Liver (tissue), 9 donors: ENCODE data around the gene IL3. TPM values are rescaled to one million over a fixed set of nuclear protein-coding genes. Genes with fewer than 3 reads are reported as not detected.
A peak's percentile ranks its signal among the peaks of the same experiment; 100 is the strongest.

Experiments used
- DNase-seq: peaks from one replicate; pipeline ENCODE4 v3.0.0-alpha.2; 2017; ENCODE audit warnings: low spot score
- H3K27ac ChIP-seq, 2 donors: one replicate each; pipeline ENCODE4 v1.7.0; 2013; ENCODE audit warnings: inconsistent platforms in 2 of 2, low read length in 2 of 2, control low read depth in 1 of 2, low read depth in 1 of 2, mild to moderate bottlenecking in 1 of 2
- H3K27me3 ChIP-seq, 4 donors: one replicate each; pipeline versions ENCODE4 v1.6.1 to v1.7.0; 2013; ENCODE audit warnings: low read length in 3 of 4, inconsistent platforms in 1 of 4, mild to moderate bottlenecking in 1 of 4, moderate library complexity in 1 of 4; ENCODE audit not compliant: control insufficient read depth in 4 of 4, insufficient read depth in 4 of 4
- H3K36me3 ChIP-seq, 4 donors: one replicate each; pipeline versions ENCODE4 v1.6.1 to v1.7.0; 2013; ENCODE audit warnings: low read length in 3 of 4, mild to moderate bottlenecking in 3 of 4, low read depth in 1 of 4, moderate library complexity in 1 of 4; ENCODE audit not compliant: control insufficient read depth in 4 of 4, insufficient read depth in 3 of 4
- H3K4me1 ChIP-seq, 4 donors: one replicate each; pipeline versions ENCODE4 v1.6.1 to v1.7.0; 2013; ENCODE audit warnings: low read length in 3 of 4, mild to moderate bottlenecking in 3 of 4, moderate library complexity in 1 of 4; ENCODE audit not compliant: control insufficient read depth in 4 of 4, insufficient read depth in 4 of 4
- H3K4me3 ChIP-seq, 3 donors: one replicate each; pipeline versions ENCODE4 v1.6.1 to v1.7.0; 2013; ENCODE audit warnings: low read length in 3 of 3, control low read depth in 1 of 3, low read depth in 1 of 3, mild to moderate bottlenecking in 1 of 3
- H3K9ac ChIP-seq, 2 donors: one replicate each; pipeline ENCODE4 v1.7.0; 2013; ENCODE audit warnings: low read length in 2 of 2, mild to moderate bottlenecking in 2 of 2, moderate library complexity in 2 of 2, control low read depth in 1 of 2, low read depth in 1 of 2
- H3K9me3 ChIP-seq, 4 donors: one replicate each; pipeline versions ENCODE4 v1.6.1 to v1.7.0; 2013; ENCODE audit warnings: low read length in 3 of 4; ENCODE audit not compliant: control insufficient read depth in 4 of 4
- EGR1 ChIP-seq, 2 donors: IDR thresholded peaks; 2 replicates each; pipeline ENCODE4 v1.6.1; 2016 to 2018; ENCODE audit warnings: antibody characterized with exemption in 2 of 2, low read depth in 2 of 2
- FOXA1 ChIP-seq: IDR thresholded peaks from 2 replicates; pipeline ENCODE4 v1.6.1; 2016; ENCODE audit warnings: antibody characterized with exemption
- FOXA2 ChIP-seq: IDR thresholded peaks from 2 replicates; pipeline ENCODE4 v1.6.1; 2016; ENCODE audit warnings: antibody characterized with exemption
- GABPA ChIP-seq, 2 donors: IDR thresholded peaks in 1 of 2; conservative IDR thresholded peaks in 1 of 2; 2 replicates each; pipeline ENCODE4 v1.6.1; 2016; ENCODE audit warnings: antibody characterized with exemption in 2 of 2, mild to moderate bottlenecking in 1 of 2, moderate library complexity in 1 of 2
- HNF4A ChIP-seq, 2 donors: conservative IDR thresholded peaks; 2 replicates each; pipeline ENCODE4 v1.6.1; 2016; ENCODE audit warnings: antibody characterized with exemption in 2 of 2, mild to moderate bottlenecking in 2 of 2
- HNF4G ChIP-seq: IDR thresholded peaks from 2 replicates; pipeline ENCODE4 v1.6.1; 2016; ENCODE audit warnings: antibody characterized with exemption
- JUND ChIP-seq, 2 donors: IDR thresholded peaks; 2 replicates each; pipeline ENCODE4 v1.6.1; 2016; ENCODE audit warnings: antibody characterized with exemption in 2 of 2
- NR2F2 ChIP-seq: IDR thresholded peaks from 2 replicates; pipeline ENCODE4 v1.6.1; 2016; ENCODE audit warnings: antibody characterized with exemption
- RAD21 ChIP-seq, 2 donors: IDR thresholded peaks; 2 replicates each; pipeline ENCODE4 v1.6.1; 2016; ENCODE audit warnings: antibody characterized with exemption in 2 of 2, mild to moderate bottlenecking in 2 of 2
- RXRA ChIP-seq, 2 donors: IDR thresholded peaks; 2 replicates each; pipeline ENCODE4 v1.6.1; 2017 to 2018; ENCODE audit warnings: antibody characterized with exemption in 2 of 2, mild to moderate bottlenecking in 1 of 2
- SP1 ChIP-seq: IDR thresholded peaks from 2 replicates; pipeline ENCODE4 v1.6.1; 2018; ENCODE audit warnings: antibody characterized with exemption, mild to moderate bottlenecking
- TAF1 ChIP-seq: conservative IDR thresholded peaks from 2 replicates; pipeline ENCODE4 v1.6.1; 2016; ENCODE audit warnings: antibody characterized with exemption, mild to moderate bottlenecking
- YY1 ChIP-seq: IDR thresholded peaks from 2 replicates; pipeline ENCODE4 v1.6.1; 2016; ENCODE audit warnings: antibody characterized with exemption, mild to moderate bottlenecking
- WGBS: extraction: QIAGEN DNeasy Blood & Tissue Kit; methylation state at CpG from one replicate; pipeline ENCODE4 v1.1.7; 2013; 5-methylcytosine and 5-hydroxymethylcytosine counted together
- polyA plus RNA-seq, 2 donors: library from polyadenylated mRNA; stranded (reverse) in 1 of 2; unstranded in 1 of 2; fragments of 200-250 nt in 1 of 2; fragments of >200 nt in 1 of 2; fragmentation: Nextera tagmentation in 1 of 2; extraction: Ambion mirVana in 1 of 2; gene quantifications; one replicate each; pipeline versions ENCODE4 v1.2.1 to v1.2.3, GENCODE V29; 2013 to 2015
- total RNA-seq, 2 donors: library from RNA; depleted of rRNA; stranded (reverse); fragments of >200 nt; gene quantifications; one replicate each; pipeline ENCODE4 v1.2.3, GENCODE V29; 2014
- TF ChIP-seq, protein P1 (sequence below): IDR thresholded peaks from 2 replicates; pipeline ENCODE4 v1.6.1; 2016; ENCODE audit warnings: antibody characterized with exemption
- TF ChIP-seq, protein P2 (sequence below): fragments of 150-350 bp; IDR thresholded peaks from 2 replicates; pipeline ENCODE4 v1.5.1; 2017; ENCODE audit warnings: improper control_type of control experiment, low read depth, low read length; ENCODE audit not compliant: missing input control
- TF ChIP-seq, protein P3 (sequence below): IDR thresholded peaks from 2 replicates; pipeline ENCODE4 v1.6.1; 2016; ENCODE audit warnings: antibody characterized with exemption
- TF ChIP-seq, protein P4 (sequence below): IDR thresholded peaks from 2 replicates; pipeline ENCODE4 v1.6.1; 2016; ENCODE audit warnings: antibody characterized with exemption, mild to moderate bottlenecking
- TF ChIP-seq, protein P5 (sequence below): IDR thresholded peaks from 2 replicates; pipeline ENCODE4 v1.6.1; 2016; ENCODE audit warnings: antibody characterized with exemption
- donor health status: healthy.
- donor health status: healthy.
- donor health status: healthy.
- donor health status: healthy.
- donor health status: healthy.

Gene IL3
- total and polyA plus RNA-seq, 4 donors: not detected

DNA sequence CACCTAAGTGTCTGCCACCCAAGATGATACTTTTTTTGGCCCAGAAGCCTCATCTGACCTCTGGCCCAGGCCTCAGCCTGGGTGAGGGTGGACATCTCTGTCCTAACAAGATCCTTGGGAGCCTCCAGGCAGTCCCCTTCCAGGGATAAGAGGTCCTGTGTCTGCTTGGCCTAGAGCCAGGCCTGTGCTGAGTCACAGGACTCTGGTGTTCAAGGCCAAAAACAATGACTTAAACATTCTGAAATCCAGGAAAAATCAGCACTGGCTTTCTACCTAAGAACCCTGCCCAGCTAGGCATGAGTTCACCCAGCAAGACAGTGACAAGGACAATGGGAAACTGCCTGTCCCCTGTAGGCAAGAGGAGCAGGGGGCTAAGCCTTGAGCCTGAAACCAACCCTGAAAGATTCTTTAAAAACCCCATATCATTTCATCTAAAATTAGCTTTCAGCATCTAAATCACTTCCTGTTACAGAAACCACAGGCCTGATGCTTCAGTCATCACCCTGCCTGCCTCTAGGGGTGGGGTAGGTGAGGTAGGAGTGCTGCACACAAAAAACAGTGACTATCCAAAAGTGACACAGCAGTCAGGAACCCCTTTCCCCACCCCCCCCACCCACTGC lies 43.0 kb downstream of the IL3 start:
- TF ChIP-seq NR2F2: no peak
- Histone ChIP-seq H3K4me3 (no peak overlapping the region), H3K9ac (no peak overlapping the region), H3K27ac (peak overlapping the region; percentile 23 to 51), H3K36me3 (no peaks in the 10 kb centered on the region), H3K4me1 (peaks cover 0 to 6% (median 0%) of the 10 kb centered on the region in 4 donors), H3K9me3 (no peaks in the 10 kb centered on the region), H3K27me3 (no peaks in the 10 kb centered on the region)
- DNase-seq: no peak

DNA sequence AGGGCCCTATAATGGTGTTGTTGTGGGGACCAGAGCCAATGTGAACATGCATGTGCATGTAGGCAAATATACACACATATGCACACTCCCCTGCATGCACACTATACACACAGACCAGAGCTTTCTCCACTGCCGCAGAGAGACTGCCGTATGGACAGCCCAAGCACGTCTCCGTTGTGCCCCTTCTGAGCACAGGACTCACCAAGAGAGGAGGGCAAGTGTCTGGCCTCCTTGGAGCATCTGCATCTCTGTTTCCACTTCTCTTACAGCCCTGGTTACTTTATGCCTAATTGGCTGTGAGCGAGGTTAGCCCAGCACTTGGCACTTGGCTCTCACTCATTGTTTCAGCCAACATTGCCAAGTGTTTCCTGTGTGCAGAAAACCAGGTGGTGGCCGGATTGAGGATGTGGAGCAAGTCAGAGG lies 43.5 kb downstream of the IL3 start:
- no peak overlapping the region for H3K27ac ChIP-seq
- no peak for DNase-seq
- no peak overlapping the region for H3K4me3 ChIP-seq

DNA sequence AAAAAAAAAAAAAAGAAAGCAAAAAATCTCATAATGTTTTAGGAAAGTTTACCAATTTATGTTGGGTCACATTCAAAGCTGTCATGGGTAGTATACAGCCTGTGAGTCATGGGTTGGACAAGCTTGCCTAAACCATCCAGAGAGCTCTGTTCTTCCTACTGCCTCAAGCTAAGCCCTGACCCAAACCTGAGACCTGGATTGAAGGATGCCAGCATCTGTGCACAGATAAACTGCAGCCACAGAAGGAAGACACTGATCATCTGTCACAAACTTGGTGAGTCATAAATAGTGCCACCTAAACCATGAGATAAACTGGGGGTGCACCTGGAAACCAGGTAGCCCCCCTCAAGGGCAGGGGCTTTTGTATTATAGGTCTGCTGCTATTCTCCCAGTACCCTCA lies 44.1 kb downstream of the IL3 start:
- TF ChIP-seq HNF4A (conservative IDR thresholded peaks at IDR 0.05) (no peak), JUND (IDR thresholded peaks at IDR 0.05) (no peak), RXRA (IDR thresholded peaks at IDR 0.05) (no peak), YY1 (no peak), EGR1 (IDR thresholded peaks at IDR 0.05; ENCODE audit: low read depth in 2 of 2) (no peak), SP1 (no peak), RAD21 (IDR thresholded peaks at IDR 0.05) (no peak), FOXA1 (no peak), FOXA2 (no peak), HNF4G (no peak), NR2F2 (no peak), GABPA (IDR thresholded peaks at IDR 0.05 in 1 of 2, conservative IDR thresholded peaks at IDR 0.05 in 1 of 2) (no peak), TAF1 (no peak)
- TF ChIP-seq, protein P1, sequence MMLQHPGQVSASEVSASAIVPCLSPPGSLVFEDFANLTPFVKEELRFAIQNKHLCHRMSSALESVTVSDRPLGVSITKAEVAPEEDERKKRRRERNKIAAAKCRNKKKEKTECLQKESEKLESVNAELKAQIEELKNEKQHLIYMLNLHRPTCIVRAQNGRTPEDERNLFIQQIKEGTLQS: no peak
- TF ChIP-seq, protein P2, sequence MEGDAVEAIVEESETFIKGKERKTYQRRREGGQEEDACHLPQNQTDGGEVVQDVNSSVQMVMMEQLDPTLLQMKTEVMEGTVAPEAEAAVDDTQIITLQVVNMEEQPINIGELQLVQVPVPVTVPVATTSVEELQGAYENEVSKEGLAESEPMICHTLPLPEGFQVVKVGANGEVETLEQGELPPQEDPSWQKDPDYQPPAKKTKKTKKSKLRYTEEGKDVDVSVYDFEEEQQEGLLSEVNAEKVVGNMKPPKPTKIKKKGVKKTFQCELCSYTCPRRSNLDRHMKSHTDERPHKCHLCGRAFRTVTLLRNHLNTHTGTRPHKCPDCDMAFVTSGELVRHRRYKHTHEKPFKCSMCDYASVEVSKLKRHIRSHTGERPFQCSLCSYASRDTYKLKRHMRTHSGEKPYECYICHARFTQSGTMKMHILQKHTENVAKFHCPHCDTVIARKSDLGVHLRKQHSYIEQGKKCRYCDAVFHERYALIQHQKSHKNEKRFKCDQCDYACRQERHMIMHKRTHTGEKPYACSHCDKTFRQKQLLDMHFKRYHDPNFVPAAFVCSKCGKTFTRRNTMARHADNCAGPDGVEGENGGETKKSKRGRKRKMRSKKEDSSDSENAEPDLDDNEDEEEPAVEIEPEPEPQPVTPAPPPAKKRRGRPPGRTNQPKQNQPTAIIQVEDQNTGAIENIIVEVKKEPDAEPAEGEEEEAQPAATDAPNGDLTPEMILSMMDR: no peak
- TF ChIP-seq, protein P3, sequence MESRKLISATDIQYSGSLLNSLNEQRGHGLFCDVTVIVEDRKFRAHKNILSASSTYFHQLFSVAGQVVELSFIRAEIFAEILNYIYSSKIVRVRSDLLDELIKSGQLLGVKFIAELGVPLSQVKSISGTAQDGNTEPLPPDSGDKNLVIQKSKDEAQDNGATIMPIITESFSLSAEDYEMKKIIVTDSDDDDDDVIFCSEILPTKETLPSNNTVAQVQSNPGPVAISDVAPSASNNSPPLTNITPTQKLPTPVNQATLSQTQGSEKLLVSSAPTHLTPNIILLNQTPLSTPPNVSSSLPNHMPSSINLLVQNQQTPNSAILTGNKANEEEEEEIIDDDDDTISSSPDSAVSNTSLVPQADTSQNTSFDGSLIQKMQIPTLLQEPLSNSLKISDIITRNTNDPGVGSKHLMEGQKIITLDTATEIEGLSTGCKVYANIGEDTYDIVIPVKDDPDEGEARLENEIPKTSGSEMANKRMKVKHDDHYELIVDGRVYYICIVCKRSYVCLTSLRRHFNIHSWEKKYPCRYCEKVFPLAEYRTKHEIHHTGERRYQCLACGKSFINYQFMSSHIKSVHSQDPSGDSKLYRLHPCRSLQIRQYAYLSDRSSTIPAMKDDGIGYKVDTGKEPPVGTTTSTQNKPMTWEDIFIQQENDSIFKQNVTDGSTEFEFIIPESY: no peak
- TF ChIP-seq, protein P4, sequence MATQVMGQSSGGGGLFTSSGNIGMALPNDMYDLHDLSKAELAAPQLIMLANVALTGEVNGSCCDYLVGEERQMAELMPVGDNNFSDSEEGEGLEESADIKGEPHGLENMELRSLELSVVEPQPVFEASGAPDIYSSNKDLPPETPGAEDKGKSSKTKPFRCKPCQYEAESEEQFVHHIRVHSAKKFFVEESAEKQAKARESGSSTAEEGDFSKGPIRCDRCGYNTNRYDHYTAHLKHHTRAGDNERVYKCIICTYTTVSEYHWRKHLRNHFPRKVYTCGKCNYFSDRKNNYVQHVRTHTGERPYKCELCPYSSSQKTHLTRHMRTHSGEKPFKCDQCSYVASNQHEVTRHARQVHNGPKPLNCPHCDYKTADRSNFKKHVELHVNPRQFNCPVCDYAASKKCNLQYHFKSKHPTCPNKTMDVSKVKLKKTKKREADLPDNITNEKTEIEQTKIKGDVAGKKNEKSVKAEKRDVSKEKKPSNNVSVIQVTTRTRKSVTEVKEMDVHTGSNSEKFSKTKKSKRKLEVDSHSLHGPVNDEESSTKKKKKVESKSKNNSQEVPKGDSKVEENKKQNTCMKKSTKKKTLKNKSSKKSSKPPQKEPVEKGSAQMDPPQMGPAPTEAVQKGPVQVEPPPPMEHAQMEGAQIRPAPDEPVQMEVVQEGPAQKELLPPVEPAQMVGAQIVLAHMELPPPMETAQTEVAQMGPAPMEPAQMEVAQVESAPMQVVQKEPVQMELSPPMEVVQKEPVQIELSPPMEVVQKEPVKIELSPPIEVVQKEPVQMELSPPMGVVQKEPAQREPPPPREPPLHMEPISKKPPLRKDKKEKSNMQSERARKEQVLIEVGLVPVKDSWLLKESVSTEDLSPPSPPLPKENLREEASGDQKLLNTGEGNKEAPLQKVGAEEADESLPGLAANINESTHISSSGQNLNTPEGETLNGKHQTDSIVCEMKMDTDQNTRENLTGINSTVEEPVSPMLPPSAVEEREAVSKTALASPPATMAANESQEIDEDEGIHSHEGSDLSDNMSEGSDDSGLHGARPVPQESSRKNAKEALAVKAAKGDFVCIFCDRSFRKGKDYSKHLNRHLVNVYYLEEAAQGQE: no peak
- TF ChIP-seq, protein P5, sequence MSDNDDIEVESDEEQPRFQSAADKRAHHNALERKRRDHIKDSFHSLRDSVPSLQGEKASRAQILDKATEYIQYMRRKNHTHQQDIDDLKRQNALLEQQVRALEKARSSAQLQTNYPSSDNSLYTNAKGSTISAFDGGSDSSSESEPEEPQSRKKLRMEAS: no peak
- H3K9ac ChIP-seq: no peak overlapping the region
- peaks cover 0 to 6% (median 0%) of the 10 kb centered on the region in 4 donors for H3K4me1 ChIP-seq
- no peaks in the 10 kb centered on the region for H3K36me3 ChIP-seq
- no peak overlapping the region for H3K27ac ChIP-seq
- no peak overlapping the region for H3K4me3 ChIP-seq
- no peak for DNase-seq
- H3K27me3 ChIP-seq: no peaks in the 10 kb centered on the region
- H3K9me3 ChIP-seq: no peaks in the 10 kb centered on the region

More for the DNA sequence above, 43.5 kb downstream of the IL3 start:
- H3K9ac ChIP-seq: no peak overlapping the region
- peaks cover 0 to 6% (median 0%) of the 10 kb centered on the region in 4 donors for H3K4me1 ChIP-seq
- TF ChIP-seq HNF4G: no peak
- TF ChIP-seq FOXA2: no peak
- TF ChIP-seq EGR1 (IDR thresholded peaks at IDR 0.05; ENCODE audit: low read depth in 2 of 2): no peak
- TF ChIP-seq NR2F2: no peak
- WGBS: 79% methylated on average over 6 of the region's 6 CpGs
- H3K9me3 ChIP-seq: no peaks in the 10 kb centered on the region
- no peaks in the 10 kb centered on the region for H3K36me3 ChIP-seq
- no peaks in the 10 kb centered on the region for H3K27me3 ChIP-seq
